Femur (tissue), 1 donor: ENCODE measurements around the gene VWCE.

Source experiments
- DNase-seq: peaks from one replicate; pipeline ENCODE4 v3.0.0-alpha.2; 2017

Gene VWCE, protein sequence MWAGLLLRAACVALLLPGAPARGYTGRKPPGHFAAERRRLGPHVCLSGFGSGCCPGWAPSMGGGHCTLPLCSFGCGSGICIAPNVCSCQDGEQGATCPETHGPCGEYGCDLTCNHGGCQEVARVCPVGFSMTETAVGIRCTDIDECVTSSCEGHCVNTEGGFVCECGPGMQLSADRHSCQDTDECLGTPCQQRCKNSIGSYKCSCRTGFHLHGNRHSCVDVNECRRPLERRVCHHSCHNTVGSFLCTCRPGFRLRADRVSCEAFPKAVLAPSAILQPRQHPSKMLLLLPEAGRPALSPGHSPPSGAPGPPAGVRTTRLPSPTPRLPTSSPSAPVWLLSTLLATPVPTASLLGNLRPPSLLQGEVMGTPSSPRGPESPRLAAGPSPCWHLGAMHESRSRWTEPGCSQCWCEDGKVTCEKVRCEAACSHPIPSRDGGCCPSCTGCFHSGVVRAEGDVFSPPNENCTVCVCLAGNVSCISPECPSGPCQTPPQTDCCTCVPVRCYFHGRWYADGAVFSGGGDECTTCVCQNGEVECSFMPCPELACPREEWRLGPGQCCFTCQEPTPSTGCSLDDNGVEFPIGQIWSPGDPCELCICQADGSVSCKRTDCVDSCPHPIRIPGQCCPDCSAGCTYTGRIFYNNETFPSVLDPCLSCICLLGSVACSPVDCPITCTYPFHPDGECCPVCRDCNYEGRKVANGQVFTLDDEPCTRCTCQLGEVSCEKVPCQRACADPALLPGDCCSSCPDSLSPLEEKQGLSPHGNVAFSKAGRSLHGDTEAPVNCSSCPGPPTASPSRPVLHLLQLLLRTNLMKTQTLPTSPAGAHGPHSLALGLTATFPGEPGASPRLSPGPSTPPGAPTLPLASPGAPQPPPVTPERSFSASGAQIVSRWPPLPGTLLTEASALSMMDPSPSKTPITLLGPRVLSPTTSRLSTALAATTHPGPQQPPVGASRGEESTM

DNA sequence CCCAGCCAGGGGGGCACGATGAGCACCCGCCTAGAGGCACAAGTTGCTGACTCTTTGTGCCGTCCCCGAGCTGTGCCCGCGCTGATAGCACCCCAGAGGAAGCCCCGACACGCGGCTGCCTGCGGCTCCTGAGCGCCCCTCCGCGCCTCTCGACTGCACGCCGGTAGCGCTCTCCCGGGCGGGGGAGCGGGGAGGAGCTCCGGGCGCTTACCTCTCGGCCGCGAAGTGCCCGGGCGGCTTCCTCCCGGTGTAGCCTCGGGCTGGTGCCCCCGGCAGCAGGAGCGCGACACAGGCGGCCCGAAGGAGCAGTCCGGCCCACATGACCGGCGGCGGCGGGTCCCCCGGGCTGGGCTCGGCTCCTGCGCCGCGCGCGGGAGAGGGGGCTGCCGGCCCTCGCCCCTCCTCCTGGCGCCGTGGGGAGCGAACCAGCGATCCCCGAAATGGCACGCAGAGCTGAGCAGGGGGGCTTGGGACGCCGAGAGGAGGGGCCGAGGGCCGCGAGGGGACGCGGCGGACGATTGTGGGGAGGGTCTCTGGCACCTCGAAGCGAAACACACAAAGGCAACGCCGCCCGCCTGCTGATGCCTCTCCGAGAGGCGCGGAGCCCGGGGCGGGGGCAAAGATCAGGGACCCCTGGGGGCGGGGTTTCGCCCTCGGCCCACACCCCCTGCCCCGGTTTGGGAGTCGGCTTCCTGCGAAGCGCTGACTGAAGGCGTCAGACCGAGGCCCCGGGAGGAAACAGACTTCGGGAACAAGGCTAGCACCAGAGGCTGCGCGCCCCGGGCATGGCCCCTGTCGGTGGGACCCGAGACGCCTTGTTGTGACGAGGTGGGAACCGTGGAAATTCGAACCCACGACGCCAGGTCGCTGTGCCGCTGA, at the start of gene VWCE:
Gene VWCE (minus strand): TSS at position 600 of the 879 bp plus-strand sequence. CDS start 279 bp downstream, at position 321.
- DNase-seq, result peak; percentile 76

DNA sequence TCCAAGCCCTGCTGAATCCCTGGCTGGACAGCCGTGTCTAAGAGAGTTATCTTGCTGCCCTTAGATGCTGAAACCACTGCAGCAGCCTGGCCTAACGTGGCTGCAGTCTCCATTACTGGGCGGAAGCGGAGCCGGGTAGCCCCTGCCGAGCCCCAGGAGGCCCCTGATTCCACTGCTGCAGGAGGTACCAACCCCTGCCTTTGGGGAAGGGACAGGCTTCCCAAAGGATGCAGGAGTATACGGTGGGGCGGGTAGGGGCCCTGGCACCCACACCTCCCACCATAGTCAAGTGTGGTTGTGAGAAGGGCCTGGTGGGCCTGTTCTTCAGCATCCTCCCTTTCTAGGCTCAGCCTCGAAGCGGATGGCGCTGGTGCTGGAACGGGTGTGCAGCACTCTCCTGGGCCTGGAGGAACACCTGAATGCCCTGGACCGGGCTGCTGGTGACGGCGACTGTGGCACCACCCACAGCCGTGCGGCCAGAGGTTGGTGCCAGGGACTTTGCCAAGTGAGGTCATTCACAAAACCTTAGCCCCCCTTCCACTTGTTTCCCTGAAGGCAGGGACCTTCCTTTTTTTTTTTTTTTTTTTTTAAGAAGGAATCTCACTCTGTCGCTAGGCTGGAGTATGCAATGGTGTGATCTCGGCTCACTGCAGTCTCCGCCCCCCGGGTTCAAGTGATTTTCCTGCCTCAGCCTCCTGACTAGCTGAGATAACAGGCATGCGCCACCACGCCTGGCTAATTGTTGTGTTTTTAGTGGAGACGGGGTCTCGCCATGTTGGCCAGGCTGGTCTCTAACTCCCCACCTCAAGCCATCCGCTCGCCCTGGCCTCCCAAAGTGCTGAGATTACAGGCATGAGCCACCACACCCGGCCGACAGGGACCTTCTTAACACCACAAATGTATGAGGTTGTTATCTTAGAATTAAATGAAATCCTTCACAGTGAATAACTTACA, 49.0 kb upstream of the VWCE start:
- no peak for DNase-seq

DNA sequence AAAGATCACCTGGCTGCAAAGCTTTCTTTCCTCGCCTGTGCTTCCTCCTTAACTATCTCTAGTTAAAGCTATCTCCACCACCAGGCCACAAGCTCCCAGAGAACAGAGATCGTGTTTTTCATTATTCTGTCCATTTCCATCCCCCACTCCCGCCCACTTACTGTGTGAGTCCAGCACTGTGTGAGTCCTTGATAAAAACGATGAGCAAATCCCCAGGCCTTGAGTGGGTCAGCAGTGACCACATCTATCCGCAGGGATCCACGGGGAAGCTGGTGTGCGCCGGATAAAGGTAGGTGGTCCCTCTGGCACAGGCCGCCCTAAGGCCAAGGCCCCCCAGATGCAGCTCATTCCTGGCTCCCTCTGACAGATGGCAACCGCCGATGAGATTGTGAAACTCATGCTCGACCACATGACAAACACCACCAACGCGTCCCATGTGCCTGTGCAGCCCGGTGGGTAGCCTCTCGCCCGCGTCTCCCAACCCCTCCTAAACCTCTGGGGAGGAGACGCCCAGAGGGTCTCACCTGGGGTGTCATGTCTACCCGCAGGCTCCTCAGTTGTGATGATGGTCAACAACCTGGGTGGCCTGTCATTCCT, 47.2 kb upstream of the VWCE start:
- no peak for DNase-seq

DNA sequence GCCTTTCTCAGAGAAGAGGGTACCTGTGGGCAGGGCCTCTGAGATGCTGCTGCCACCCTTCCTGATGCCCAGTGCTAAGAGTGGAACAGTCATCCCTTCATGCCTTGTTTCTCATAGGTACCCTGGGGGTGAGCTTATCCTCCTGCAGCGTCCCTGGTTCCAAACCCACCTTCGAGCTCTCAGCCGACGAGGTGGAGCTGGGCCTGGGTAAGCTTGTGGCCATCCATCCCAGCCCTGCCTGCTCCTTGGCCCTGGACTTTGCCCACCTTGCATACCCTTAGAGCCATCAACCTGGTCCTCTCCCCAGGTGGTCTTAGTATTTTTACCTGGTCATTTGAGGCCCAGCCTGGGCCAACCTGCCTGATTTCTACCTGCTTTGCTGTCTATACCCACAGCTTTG, 46.6 kb upstream of the VWCE start:
- DNase-seq, result no peak

DNA sequence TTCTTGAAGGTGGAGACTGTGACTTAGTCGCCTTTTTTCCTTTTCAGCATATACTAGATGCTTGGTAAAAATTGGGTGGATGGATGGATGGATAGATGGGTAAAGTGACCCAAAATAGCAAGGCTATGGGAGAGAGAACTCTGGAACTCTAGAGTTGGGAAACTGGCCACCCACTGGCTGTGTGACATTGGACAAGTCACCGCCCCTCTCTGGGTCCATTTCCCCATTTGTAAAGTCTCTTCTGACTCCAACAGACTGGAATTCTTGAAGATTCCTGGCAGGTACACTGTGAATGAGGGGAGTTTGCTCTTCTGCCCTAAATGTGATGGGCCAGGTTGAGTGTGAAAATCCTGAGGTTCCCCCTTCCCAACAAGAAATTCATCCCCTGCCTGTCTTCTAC, 45.9 kb upstream of the VWCE start:
- DNase-seq, result no peak

DNA sequence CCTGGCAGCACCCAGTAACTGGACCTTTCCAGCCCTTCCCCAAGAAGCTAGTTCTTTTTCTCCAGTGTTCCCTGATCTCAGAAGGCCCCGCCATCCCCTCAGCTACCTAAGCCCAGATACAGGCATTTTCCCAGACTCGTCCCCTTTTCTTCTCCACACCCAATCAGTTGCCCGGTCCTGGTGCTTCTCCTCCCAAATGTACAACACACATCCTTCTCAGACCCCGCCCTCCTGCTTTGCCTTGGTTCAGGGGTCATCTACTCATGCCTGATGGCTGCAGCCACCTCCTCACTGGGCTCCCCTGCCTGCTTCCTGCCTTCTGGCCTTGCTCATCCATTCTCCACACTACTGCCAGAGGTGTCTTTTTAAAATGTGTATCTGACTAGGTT, 44.4 kb upstream of the VWCE start:
- no peak for DNase-seq

DNA sequence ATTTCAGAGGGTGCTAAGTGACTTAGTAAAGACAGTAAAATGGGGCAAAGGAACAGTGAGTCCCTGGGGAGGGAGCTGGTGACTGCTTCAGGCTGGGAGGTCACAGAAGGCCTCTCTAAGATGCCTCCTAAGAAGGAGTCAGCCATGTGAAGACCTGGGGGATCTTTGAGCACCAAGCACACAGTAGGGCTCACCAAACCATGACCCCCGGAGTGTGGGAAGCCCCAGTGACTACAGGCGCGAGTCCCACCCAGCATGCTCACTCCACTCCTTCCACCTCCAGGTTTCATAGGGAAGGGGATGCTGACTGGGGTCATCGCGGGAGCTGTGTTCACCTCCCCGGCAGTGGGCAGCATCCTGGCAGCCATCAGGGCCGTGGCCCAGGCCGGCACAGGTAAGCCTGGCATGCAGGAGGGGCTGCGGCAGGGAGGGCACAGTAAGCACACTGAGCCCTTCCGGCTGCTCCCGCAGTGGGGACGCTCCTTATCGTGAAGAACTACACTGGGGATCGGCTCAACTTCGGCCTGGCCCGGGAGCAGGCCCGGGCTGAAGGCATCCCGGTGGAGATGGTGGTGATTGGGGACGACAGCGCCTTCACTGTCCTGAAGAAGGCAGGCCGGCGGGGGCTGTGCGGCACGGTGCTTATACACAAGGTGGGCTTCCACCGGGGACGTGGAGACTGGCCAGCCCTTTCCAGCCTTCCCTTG, 43.8 kb upstream of the VWCE start:
- no peak for DNase-seq

DNA sequence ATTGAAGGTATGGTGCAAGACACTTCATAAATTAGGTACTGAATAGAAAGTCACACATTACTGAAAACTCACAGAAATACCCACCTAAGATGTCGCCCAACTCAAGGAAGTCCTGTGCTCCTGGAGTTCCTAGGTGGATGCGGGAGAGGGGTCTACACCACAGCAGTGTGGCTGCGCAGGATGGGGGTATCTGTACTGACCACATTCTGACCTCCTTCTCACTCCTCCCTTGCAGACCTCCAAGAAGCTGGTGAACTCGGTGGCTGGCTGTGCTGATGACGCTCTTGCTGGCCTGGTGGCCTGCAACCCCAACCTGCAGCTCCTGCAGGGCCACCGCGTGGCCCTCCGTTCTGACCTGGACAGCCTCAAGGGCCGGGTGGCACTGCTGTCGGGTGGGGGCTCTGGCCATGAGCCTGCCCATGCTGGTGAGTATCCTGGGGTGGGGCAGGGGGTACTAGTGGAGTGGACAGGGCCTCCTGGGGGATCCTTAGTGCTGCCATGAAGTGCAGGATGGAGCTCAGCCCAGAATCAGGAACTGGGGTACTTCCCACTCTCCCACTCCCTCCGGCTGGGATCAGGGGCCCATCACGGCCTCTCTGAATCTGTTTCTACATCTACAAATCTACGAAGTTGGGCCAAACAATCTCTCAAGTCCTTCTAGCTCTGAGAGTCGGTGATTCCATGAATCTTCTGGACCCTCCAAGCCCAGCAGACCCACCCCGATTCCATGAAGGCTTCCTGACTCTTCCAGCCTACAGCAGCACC, 42.8 kb upstream of the VWCE start:
- no peak for DNase-seq

DNA sequence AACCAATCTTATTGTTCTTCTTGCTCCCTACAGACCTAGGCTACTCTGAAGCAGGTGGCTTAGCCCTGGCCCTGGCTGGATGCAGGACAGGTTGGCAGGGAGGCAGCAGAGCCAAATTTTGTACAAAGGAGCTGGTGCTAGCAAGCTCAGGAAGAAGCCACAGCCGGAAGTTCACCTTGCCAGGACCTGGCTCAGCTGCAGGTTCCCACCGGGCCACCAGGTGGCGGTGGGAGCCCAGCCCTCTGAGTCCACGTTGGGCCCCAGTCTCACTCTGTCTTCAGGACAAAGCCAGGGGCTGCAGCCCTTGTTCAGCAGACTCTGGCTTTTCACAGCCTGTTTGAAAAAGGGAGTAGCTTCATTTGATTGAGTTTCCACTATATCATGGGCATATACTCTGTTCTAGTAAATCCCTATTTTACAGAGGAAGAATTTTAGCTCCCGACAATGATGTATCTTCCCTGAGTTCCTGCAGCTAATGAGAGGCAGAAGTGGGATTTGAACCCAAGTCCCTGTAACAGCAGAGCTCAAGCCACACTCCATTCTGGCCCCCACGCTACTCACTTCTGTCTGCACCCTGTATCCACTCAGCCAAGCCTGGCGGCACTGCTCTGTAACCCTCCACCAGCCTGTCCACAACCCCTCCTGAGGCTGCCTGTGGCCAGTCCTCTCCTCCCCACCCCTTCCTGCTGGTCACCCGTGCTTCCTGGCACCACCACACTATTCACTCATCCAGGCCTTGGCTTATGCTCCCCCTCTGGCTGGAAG, 41.2 kb upstream of the VWCE start:
- DNase-seq, result peak; percentile 84

DNA sequence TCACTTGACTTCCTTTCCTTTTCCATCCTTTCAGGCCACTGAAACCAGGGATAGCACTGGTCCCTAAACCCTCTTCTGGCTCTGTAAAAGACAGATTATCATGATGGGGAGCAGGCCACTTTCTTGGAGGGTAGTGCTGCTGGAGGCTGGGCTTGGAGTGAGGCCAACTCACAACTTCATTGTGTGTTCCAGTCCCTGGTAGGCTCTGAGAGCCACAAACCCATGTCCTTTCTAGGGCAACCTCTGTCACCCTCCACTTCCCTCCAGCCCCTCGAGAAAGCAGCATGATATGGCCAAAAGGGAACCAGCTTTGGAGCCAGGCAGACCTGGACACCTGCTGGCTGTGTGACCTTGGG, 40.2 kb upstream of the VWCE start:
- DNase-seq, result no peak

DNA sequence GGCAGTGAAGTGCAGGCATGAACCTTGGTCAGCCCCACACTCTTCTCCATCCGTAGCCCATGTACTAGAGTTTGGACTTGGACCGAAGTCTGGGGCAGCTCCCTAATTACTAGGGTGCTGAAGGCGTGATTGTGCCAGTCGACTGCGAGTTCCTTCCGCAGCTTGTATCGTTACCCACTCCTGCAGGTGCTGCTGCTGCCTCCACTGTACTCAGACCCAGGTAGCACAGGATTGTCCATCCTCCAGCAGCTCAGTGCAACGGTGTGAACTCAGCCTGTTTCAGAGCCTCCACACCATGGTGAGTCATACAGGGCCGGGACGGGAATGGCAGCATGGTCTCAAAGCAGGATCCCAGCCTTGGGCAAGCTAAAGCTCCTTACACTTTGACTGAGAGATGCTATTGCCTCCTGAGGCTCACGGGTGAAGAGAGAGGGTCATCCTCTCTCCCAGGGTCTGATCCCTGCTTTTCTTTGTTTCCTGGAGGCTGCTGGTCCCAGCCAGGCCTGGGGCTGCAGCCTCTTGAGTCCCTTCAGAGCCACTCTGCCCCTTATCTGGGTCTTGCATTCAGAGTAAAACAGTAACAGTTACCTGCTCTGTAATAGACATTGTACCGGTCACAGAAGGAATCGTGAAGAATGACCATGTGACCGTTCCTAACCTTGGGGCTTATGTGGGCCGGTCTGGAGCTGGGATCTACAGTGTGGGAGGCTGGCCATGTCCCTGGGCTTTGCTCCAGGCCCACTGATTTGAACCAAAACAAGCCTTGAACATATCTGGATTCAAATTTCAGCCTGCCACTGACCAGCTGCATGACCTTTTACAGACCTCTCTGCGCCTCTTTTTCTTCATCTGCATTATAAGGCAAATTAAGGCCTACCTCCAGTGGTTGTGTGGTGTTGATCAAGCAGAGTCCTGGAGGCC, 39.6 kb upstream of the VWCE start:
- no peak for DNase-seq

DNA sequence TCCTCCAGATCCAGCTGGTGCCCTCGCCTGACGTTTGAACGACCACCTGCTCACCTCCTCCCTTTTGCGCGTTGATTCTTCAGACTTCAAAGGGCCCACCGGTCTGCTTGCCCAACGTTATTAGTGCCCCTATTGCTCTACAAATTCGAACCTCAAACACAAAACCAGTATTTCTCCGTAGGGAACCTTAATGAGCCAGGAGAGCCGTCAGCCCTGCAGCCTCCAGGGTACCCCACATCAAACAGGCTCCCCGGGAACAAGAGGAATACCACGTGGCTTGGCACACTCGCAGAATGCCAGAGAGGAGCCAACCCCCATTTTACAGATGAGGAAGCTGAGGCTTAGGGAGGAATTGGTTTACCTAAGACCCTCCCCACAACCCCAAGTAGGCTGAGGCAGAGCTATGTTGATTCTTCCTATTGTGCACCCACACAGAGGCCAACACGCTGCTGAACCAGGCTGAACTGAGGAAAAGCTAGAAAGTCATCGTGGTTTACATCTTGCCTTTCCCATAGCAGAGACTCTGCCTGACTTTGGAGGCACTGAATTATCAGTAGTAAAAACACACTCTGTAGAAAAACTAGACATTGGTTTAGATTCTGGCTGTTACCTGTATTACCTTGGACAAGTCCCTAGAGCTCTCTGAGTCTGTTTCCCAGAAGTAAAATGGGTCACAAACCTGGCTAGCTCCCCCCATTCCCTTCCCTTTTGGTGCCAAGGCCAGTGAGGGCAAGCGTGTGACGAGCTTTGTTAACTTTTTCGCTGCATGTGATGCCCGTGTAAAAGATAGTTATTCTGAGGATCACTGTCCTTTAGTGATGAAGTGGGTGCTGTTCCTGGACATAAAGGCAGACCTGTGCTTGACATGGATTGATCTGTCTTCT, 38.7 kb upstream of the VWCE start:
- DNase-seq, result no peak

DNA sequence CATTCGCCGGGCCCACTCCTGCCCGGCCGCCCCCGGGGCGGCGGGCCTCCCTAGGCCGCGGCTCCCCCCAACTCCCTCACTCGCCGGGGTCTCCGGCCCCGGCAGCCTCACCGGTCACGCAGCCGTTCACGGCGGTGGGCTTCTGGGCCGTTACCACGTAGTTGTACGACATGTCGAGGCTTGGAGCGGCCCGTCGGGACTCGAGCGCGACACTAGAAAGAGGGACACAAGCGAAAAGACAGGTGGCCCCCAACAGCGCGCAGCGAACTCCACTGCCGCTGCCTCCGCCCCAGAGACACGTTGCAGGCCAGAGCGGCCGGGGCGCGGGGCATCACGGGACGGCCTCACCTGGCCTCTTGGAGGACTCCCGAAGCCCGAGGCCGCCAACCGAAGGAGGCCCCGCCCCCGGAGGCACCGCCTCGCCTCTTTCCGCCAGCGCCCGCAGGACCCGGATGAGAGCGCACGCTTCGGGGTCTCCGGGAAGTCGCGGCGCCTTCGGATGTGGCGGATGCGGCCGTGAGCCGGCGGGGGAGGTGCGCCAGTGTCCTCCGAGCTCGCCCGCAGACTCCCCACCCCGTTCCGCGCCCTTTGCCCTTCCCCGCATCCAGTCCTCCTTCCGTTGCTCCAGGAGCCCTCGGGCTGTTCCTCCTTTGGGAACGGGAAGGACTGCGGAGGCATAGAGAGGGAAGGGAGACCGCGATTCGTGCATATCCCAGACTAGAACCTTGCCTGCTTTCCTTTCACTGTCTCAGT, 37.9 kb upstream of the VWCE start, which contains the start of the genes DDB1 and TKFC:
Gene DDB1 (minus strand): TSS at position 309 of the 753 bp plus-strand sequence. CDS start 137 bp downstream, at position 172.
Gene TKFC (plus strand): TSS at position 432 of the 753 bp plus-strand sequence. CDS start 1,501 bp downstream, outside the sequence.
- DNase-seq, result peak; percentile 97

DNA sequence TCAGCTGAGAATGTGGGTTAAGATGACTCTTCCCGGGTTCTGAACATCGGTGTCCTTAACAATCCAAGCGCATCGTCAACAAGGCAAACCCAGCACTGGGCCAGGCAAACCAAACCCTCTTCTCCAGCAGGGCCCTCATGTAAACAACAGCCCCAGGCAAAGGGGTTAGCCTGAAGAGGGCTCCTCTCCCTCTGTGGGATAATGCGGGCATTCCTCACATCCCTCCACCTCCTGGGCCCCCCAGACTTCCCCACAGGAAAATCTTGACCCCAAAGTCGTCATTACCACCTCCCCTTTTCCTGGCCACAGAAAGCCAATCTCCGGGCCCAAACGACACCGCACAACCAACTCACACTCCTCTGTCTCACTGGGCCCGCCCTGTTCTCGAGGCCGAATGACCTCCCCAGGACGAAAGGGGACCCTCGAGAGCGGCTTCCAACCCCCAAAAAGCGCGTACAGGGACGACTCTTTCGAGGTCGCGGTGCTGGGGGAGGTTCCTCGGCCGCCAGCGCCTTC, 37.2 kb upstream of the VWCE start:
- no peak for DNase-seq

DNA sequence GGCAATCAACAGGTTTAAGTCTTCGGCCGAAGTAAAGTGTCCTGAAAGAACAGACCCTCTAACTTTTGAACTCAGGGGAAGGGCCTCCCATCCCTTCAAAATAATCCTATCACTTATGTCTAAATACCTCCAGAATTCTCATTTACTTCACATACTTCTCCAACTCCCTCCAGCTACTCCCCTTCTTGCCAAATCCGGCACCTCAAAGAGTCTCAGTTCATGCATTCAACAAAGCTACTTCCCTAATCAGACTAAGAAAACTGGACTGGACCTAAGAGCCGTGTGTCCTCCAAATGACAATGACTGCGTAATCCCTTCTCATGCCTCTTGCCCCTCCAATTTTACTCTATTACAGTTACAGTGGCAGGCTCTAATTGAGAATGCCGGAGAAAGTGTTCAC, 36.5 kb upstream of the VWCE start:
- DNase-seq, result no peak

DNA sequence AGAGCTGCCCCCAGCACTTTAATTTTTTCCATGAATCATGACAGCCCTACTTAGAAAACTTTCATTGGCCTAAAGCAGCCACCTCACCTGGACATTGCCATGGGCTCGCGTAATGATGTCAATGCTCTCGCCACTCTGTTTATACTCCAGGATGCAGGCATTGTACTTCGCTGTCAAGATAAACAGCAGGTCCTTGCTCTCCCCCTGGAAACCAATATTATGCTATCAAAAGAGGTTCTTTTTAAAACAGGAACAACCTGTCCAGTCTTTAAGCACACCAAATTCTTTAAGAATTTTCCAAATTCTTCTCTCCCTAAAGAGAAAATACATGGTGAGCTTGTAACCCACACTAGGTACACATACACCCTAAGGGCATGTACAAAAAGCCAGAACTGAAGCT, 34.8 kb upstream of the VWCE start:
- DNase-seq, result no peak
